H1 (cell line): ENCODE data around the gene NRP2.

Experiments
- CTCF ChIP-seq, 3 experiments: IDR thresholded peaks; 1 replicate in 2 of 3; 2 replicates in 1 of 3; pipeline versions ENCODE4 v1.5.1 to v1.6.1; 2011; ENCODE audit warnings: low read length in 3 of 3, mild to moderate bottlenecking in 3 of 3, inconsistent platforms in 2 of 3, low read depth in 1 of 3, moderate library complexity in 1 of 3; ENCODE audit not compliant: insufficient read depth in 1 of 3; ENCODE audit errors: control extremely low read depth in 1 of 3
- MAX ChIP-seq: IDR thresholded peaks from 2 replicates; pipeline ENCODE4 v1.6.1; 2012; ENCODE audit warnings: inconsistent platforms
- NRF1 ChIP-seq: IDR thresholded peaks from 2 replicates; pipeline ENCODE4 v1.6.1; 2011; ENCODE audit warnings: mild to moderate bottlenecking, low read depth, low read length, improper control_type of control experiment
- POLR2A ChIP-seq, 2 experiments: IDR thresholded peaks; 1 replicate in 1 of 2; 2 replicates in 1 of 2; pipeline ENCODE4 v1.6.1; 2011; ENCODE audit warnings: low read depth in 2 of 2, low read length in 2 of 2, mild to moderate bottlenecking in 2 of 2; ENCODE audit errors: control extremely low read depth in 1 of 2
- POLR2AphosphoS5 ChIP-seq: IDR thresholded peaks from 2 replicates; pipeline ENCODE4 v1.6.1; 2011; ENCODE audit warnings: low read depth, low read length
- TCF12 ChIP-seq: IDR thresholded peaks from 2 replicates; pipeline ENCODE4 v1.6.1; 2011; ENCODE audit warnings: low read depth, mild to moderate bottlenecking, low read length

- no peak for TF ChIP-seq CTCF (IDR thresholded peaks at IDR 0.05; ENCODE audit: control extremely low read depth in 1 of 3, insufficient read depth in 1 of 3, low read depth in 1 of 3, low read length in 3 of 3)
- no peak for TF ChIP-seq POLR2A (IDR thresholded peaks at IDR 0.05; ENCODE audit: control extremely low read depth in 1 of 2, low read depth in 2 of 2, low read length in 2 of 2)
- TF ChIP-seq NRF1: no peak
- no peak for TF ChIP-seq TCF12
- TF ChIP-seq MAX: no peak
- TF ChIP-seq POLR2AphosphoS5: no peak
Observed at GRCh38 chr2:205700331-205701132, 18.2 kb downstream of the NRP2 start.
